ENCODE data around the gene PTCD2.

Gene PTCD2

DNA sequence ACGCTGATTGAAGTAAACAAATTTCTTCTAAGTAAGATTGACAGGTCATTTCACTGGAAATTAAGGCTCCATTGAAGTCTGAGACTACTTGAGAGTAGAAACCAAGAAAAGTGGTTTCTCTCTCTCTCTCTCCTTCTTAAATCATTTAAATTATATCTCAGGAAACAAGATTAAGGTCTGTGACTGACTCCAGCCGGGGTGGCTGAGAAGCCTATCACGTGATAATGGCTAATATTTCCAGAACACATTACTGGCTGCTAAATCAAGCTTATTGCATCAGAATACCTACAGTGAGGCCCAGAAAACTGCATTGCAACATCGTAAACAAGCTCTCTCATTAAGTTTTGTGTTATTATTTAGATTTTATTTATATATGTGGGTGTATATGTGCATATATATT is 88.4 kb downstream of the PTCD2 start:
- TF ChIP-seq POLR2AphosphoS5 (IDR thresholded peaks at IDR 0.05; ENCODE audit: low read depth), result no peak
- TF ChIP-seq CTCF (IDR thresholded peaks at IDR 0.05; ENCODE audit: insufficient read depth, low read length), result no peak
- TF ChIP-seq GABPA (IDR thresholded peaks at IDR 0.05; ENCODE audit: low read depth), result no peak
- no peak for TF ChIP-seq SPI1 (IDR thresholded peaks at IDR 0.05; ENCODE audit: borderline replicate concordance, low read depth)
- TF ChIP-seq, protein P1, sequence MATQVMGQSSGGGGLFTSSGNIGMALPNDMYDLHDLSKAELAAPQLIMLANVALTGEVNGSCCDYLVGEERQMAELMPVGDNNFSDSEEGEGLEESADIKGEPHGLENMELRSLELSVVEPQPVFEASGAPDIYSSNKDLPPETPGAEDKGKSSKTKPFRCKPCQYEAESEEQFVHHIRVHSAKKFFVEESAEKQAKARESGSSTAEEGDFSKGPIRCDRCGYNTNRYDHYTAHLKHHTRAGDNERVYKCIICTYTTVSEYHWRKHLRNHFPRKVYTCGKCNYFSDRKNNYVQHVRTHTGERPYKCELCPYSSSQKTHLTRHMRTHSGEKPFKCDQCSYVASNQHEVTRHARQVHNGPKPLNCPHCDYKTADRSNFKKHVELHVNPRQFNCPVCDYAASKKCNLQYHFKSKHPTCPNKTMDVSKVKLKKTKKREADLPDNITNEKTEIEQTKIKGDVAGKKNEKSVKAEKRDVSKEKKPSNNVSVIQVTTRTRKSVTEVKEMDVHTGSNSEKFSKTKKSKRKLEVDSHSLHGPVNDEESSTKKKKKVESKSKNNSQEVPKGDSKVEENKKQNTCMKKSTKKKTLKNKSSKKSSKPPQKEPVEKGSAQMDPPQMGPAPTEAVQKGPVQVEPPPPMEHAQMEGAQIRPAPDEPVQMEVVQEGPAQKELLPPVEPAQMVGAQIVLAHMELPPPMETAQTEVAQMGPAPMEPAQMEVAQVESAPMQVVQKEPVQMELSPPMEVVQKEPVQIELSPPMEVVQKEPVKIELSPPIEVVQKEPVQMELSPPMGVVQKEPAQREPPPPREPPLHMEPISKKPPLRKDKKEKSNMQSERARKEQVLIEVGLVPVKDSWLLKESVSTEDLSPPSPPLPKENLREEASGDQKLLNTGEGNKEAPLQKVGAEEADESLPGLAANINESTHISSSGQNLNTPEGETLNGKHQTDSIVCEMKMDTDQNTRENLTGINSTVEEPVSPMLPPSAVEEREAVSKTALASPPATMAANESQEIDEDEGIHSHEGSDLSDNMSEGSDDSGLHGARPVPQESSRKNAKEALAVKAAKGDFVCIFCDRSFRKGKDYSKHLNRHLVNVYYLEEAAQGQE (IDR thresholded peaks at IDR 0.05; ENCODE audit: insufficient replicate concordance, low read depth), result no peak
- Histone ChIP-seq H3K27ac (replicated peaks) (no peak overlapping the region), H3K27me3 (ENCODE audit: insufficient read depth, poor library complexity, severe bottlenecking) (no peaks in the 10 kb centered on the region), H3K4me3 (replicated peaks; ENCODE audit: insufficient read depth, low read length) (no peak overlapping the region)
- DNase-seq (ENCODE audit: low read depth in 1 of 2, low spot score in 1 of 2), result peak in 1 of 2 experiments; percentile 7

DNA sequence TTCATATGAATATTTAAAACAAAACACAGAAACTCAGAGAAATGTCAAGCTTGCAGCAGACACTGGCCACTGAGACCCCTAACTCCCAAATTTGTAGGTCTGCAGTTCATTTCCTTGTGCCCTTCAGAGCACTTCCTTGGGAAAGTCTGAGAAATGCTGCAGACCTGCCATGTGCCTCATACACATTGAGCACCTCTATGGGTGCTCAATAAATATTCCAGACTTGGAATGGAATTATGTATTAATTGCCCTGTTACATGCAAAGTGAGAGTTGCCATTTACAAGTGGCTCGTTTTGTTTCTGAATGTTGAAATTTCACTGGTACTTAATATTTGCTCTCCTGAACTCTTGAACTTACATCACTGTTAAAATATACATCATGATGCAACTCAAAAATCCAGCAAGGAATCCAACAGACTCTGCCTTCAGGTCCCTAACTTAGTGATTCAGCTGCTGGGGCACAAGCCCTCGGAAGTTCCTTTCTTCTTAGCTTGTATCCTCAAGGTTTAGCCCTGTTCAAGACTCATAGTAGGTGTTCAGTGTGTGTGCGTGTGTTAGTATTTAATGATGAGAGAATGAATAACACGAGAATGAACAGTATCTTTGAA is 90.6 kb downstream of the PTCD2 start:
- no peak overlapping the region for H3K27ac ChIP-seq (replicated peaks)
- no peaks in the 10 kb centered on the region for H3K27me3 ChIP-seq (ENCODE audit: insufficient read depth, poor library complexity, severe bottlenecking)
- no peak for DNase-seq (ENCODE audit: low read depth in 1 of 2, low spot score in 1 of 2)
- TF ChIP-seq, protein P1 (IDR thresholded peaks at IDR 0.05; ENCODE audit: insufficient replicate concordance, low read depth), result no peak
- no peak for TF ChIP-seq POLR2AphosphoS5 (IDR thresholded peaks at IDR 0.05; ENCODE audit: low read depth)
- TF ChIP-seq CTCF (IDR thresholded peaks at IDR 0.05; ENCODE audit: insufficient read depth, low read length), result no peak
- TF ChIP-seq GABPA (IDR thresholded peaks at IDR 0.05; ENCODE audit: low read depth), result no peak
- no peak for TF ChIP-seq SPI1 (IDR thresholded peaks at IDR 0.05; ENCODE audit: borderline replicate concordance, low read depth)
- no peak overlapping the region for H3K4me3 ChIP-seq (replicated peaks; ENCODE audit: insufficient read depth, low read length)

GRCh38 chr5:72412283-72413055 is 92.3 kb downstream of the PTCD2 start:
- no peak overlapping the region for H3K4me3 ChIP-seq (replicated peaks; ENCODE audit: insufficient read depth, low read length)
- no peak overlapping the region for H3K27ac ChIP-seq (replicated peaks)
- DNase-seq (ENCODE audit: low read depth in 1 of 2, low spot score in 1 of 2), result no peak
- no peaks in the 10 kb centered on the region for H3K27me3 ChIP-seq (ENCODE audit: insufficient read depth, poor library complexity, severe bottlenecking)
- TF ChIP-seq GABPA (IDR thresholded peaks at IDR 0.05; ENCODE audit: low read depth), result no peak
- TF ChIP-seq, protein P1 (IDR thresholded peaks at IDR 0.05; ENCODE audit: insufficient replicate concordance, low read depth), result no peak
- no peak for TF ChIP-seq POLR2AphosphoS5 (IDR thresholded peaks at IDR 0.05; ENCODE audit: low read depth)
- no peak for TF ChIP-seq CTCF (IDR thresholded peaks at IDR 0.05; ENCODE audit: insufficient read depth, low read length)
- TF ChIP-seq SPI1 (IDR thresholded peaks at IDR 0.05; ENCODE audit: borderline replicate concordance, low read depth), result no peak

All from HL-60 (cell line).